PC-9 (cell line): ENCODE data around the gene TRAPPC12. TPM values are rescaled to one million over a fixed set of nuclear protein-coding genes. Genes with fewer than 3 reads are reported as not detected.
"Not testable (repeated sequence)": the region's sequence is repeated elsewhere in the genome, so short reads cannot be mapped to it uniquely, and the experiment has no call there.

ENCODE experiments used
- BruUV-seq: library from RNA; stranded (reverse); fragments of 400-500 nt; replicated peaks from 2 replicates; lab custom pipeline; 2021; lab: Mats Ljungman, UMichigan
- CTCF ChIA-PET: fragments of 300-600 bp; sonication (Branson Sonifier 250); formaldehyde crosslinking; loops from one replicate; lab custom pipeline; 2022; ENCODE audit warnings: antibody characterized with exemption; lab: Charles Lee
- POLR2A ChIA-PET: fragments of 300-600 bp; sonication (Branson Sonifier 250); formaldehyde crosslinking; loops from one replicate; lab custom pipeline; 2022; ENCODE audit warnings: antibody characterized with exemption; ENCODE audit not compliant: unreplicated experiment; lab: Charles Lee
- DNase-seq, 2 experiments: peaks; one replicate each; pipeline versions ENCODE4 v3.0.0 to v3.0.0-alpha.2; 2015 to 2022; ENCODE audit warnings: mixed read lengths in 1 of 2
- H2AFZ ChIP-seq: fragments of 200-600 bp; sonication (generic); 2 replicates; pipeline ENCODE4 v1.8.1; 2017; ENCODE audit warnings: antibody characterized with exemption
- H3F3A ChIP-seq: fragments of 200-600 bp; sonication (generic); 2 replicates; pipeline ENCODE4 v1.8.1; 2017; ENCODE audit warnings: antibody characterized with exemption, mild to moderate bottlenecking, low read depth; ENCODE audit not compliant: insufficient read depth
- H3K27ac ChIP-seq: fragments of 200-600 bp; sonication (generic); 2 replicates; pipeline ENCODE4 v1.6.1; 2016; ENCODE audit warnings: mixed run types
- H3K27me3 ChIP-seq: fragments of 200-600 bp; sonication (generic); 2 replicates; pipeline ENCODE4 v1.6.1; 2016; ENCODE audit warnings: low read depth, mixed run types; ENCODE audit not compliant: insufficient read depth
- H3K36me3 ChIP-seq: fragments of 200-600 bp; sonication (generic); 2 replicates; pipeline ENCODE4 v1.6.1; 2016; ENCODE audit warnings: low read depth, mixed run types
- H3K4me1 ChIP-seq: fragments of 200-600 bp; sonication (generic); replicated peaks from 2 replicates; pipeline ENCODE4 v1.6.1; 2016; ENCODE audit warnings: mixed run types; ENCODE audit not compliant: insufficient read depth
- H3K4me2 ChIP-seq: fragments of 200-600 bp; sonication (generic); 2 replicates; pipeline ENCODE4 v1.6.1; 2017; ENCODE audit warnings: mixed run types
- H3K4me3 ChIP-seq: fragments of 200-600 bp; sonication (generic); 2 replicates; pipeline ENCODE4 v1.6.1; 2016; ENCODE audit warnings: mixed run types
- H3K79me2 ChIP-seq: fragments of 200-600 bp; sonication (generic); 2 replicates; pipeline ENCODE4 v1.6.1; 2017; ENCODE audit warnings: low read depth, mixed run types
- H3K9me2 ChIP-seq: fragments of 200-600 bp; sonication (generic); 2 replicates; pipeline ENCODE4 v1.8.1; 2017; ENCODE audit warnings: mild to moderate bottlenecking; ENCODE audit not compliant: insufficient read depth
- H3K9me3 ChIP-seq: fragments of 200-600 bp; sonication (generic); 2 replicates; pipeline ENCODE4 v1.8.1; 2016; ENCODE audit warnings: low read depth; ENCODE audit not compliant: insufficient read depth
- H4K20me1 ChIP-seq: fragments of 200-600 bp; sonication (generic); 2 replicates; pipeline ENCODE4 v1.8.1; 2017; ENCODE audit not compliant: insufficient read depth
- CTCF ChIP-seq: fragments of 200-600 bp; sonication (generic); conservative IDR thresholded peaks from 2 replicates; pipeline ENCODE4 v1.6.1; 2017; ENCODE audit warnings: mixed run types, antibody characterized with exemption, mild to moderate bottlenecking, moderate library complexity
- EZH2 ChIP-seq: fragments of 200-600 bp; sonication (generic); IDR thresholded peaks from 2 replicates; pipeline ENCODE4 v1.8.0; 2017; ENCODE audit warnings: antibody characterized with exemption, low read depth
- intact Hi-C: fragments of 100-400 bp; cut with micrococcal nuclease; formaldehyde crosslinking; loops from one replicate; pipeline ENCODE4 v1.10.0; 2022; ENCODE audit not compliant: unreplicated experiment
- total RNA-seq: library from RNA; stranded (reverse); gene quantifications from 2 replicates; pipeline ENCODE4 v1.2.3, GENCODE V29; 2021

Gene TRAPPC12
- total RNA-seq, 1 experiment from 2014 or later = 69.3 TPM

DNA sequence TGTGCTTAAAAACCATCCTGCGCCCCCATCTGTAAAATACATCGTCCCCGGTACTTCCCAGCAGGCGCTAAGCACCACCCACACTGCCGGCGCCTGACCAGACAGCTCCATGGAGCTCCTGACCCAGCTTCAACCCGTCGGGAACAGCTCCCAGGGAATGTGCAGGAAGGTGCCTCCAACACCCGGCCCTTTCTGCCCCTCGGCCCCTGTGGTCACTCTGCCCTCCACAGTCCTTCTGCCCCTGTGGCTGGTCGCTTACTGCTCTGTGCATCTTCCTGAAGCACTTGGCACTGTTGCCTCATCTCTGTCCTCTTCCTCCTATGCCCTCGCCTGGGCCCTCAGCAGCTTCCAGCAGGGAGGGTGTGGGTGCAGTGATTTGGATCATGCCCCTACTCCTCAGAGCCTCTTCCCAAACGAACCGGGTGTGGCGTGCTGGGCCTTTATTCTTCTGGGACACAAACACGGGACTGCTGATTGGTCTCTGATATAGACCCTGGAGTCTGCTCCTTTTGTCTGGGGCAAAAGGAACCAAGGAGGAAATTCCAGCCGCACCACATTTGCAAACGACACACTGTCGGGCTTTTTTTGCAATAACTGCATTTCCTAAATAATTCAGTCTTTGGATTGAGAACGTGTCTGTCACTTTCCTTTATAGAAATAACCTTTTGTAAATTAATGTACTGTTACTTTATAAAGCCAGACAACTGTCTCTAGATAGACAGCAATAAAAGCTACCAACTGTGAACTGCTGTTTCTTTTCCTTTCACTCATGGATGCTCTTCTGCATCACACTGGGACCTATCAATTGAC is 73.9 kb downstream of the TRAPPC12 start:
- no peak overlapping the region for H3K4me2 ChIP-seq
- ChIA-PET POLR2A (no interaction called here), CTCF (no interaction called here)
- no peaks in the 10 kb centered on the region for H3K9me3 ChIP-seq
- no peak overlapping the region for H3K27ac ChIP-seq
- peaks cover 15% of the 10 kb centered on the region for H4K20me1 ChIP-seq
- H3K36me3 ChIP-seq = 0 out of 2 replicates have a peak, but pooled peaks cover 7% of the 10 kb centered on the region
- intact Hi-C loops = no loop called here
- H3F3A ChIP-seq = no peaks in the 10 kb centered on the region
- no peaks in the 10 kb centered on the region for H3K79me2 ChIP-seq
- H2AFZ ChIP-seq = no peak overlapping the region
- H3K4me3 ChIP-seq = no peak overlapping the region
- no peaks in the 10 kb centered on the region for H3K9me2 ChIP-seq
- H3K4me1 ChIP-seq = no peaks in the 10 kb centered on the region
- no TSS peak for BruUV-seq
- no peaks in the 10 kb centered on the region for H3K27me3 ChIP-seq
- TF ChIP-seq EZH2 = no peak
- TF ChIP-seq CTCF = no peak
- no peak for DNase-seq

GRCh38 chr2:3454005-3454404 is 74.5 kb downstream of the TRAPPC12 start:
- CTCF ChIA-PET, H3K27ac ChIP-seq, DNase-seq, H3K4me3 ChIP-seq, H3K4me1 ChIP-seq, H3K9me3 ChIP-seq, intact Hi-C loops, H3K79me2 ChIP-seq, H2AFZ ChIP-seq, H3K36me3 ChIP-seq, H3K4me2 ChIP-seq, BruUV-seq, POLR2A ChIA-PET, H3F3A ChIP-seq, H3K9me2 ChIP-seq, H3K27me3 ChIP-seq: not testable (repeated sequence)
- H4K20me1 ChIP-seq = peaks cover 19% of the 10 kb centered on the region

- no peak for TF ChIP-seq CTCF
- no peak for TF ChIP-seq EZH2
- CTCF ChIA-PET = no interaction called here
- Histone ChIP-seq H4K20me1 (peaks cover 20% of the 10 kb centered on the region), H3K79me2 (no peaks in the 10 kb centered on the region), H3K9me3 (no peaks in the 10 kb centered on the region), H3K4me2 (no peak overlapping the region), H3K27ac (no peak overlapping the region), H3F3A (no peaks in the 10 kb centered on the region), H3K36me3 (0 out of 2 replicates have a peak, but pooled peaks cover 7% of the 10 kb centered on the region), H3K9me2 (no peaks in the 10 kb centered on the region), H2AFZ (no peak overlapping the region), H3K27me3 (no peaks in the 10 kb centered on the region), H3K4me3 (no peak overlapping the region), H3K4me1 (no peaks in the 10 kb centered on the region)
- BruUV-seq = no TSS peak
- POLR2A ChIA-PET = no interaction called here
- intact Hi-C loops = no loop called here
- DNase-seq = no peak
Measured at GRCh38 chr2:3454802-3455201, 75.3 kb downstream of the TRAPPC12 start.
